Activated naive CD4-positive, alpha-beta T cell treated with anti-CD3 and anti-CD28 coated beads, Interleukin-2, amount 50 U/mL, for 16 hours (primary cell): ENCODE data around the gene ZNF175.

Experiments used
- DNase-seq: peaks from one replicate; pipeline ENCODE4 v3.0.0-alpha.2; 2020

Gene ZNF175

GRCh38 chr19:51570962-51571575, at the start of gene ZNF175:
TSS of gene ZNF175 (plus strand) at chr19:51571283. CDS start at chr19:51573330, 2,047 bp downstream.
- peak; percentile 86 for DNase-seq

DNA sequence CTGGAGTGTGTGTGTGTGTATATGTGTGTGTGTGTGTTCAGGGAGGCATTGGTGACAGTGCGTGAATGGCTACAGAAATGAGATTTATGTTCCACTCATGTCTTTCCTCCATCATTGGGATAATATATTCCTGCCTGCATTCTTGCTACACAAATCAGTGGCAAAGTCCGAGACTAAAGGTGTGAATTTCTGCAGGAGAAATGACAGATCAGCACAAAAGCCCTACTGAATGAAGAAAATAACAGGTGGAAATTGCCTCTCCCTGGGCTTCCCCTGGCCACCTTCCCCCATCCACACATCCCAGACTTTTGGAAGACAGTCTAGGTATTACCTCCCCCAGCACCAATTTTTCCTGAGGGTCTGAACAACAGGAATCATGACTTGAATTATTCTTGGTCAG, 49.7 kb upstream of the ZNF175 start:
- no peak for DNase-seq

DNA sequence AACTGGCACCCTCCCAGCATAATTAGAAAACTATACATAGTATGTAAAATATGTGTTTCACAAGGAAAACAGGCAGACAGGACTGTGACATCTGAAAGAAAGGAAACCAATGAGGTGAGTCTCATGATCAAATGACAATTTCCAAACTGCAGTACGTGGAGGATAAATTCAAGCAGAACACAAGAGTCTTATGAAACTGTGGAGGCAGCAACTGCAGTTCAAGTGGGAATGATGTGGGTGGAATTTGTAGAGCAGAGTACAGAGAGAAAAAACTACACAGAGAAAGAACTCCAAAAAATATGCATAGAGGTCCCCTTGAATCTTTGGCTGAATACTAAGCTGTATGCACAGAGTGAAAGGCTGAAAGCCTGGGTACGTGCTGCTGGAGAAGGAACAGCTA, 49.3 kb upstream of the ZNF175 start:
- DNase-seq: no peak

GRCh38 chr19:51524666-51525264, 46.3 kb upstream of the ZNF175 start:
- DNase-seq: no peak

GRCh38 chr19:51525651-51526050, 45.4 kb upstream of the ZNF175 start:
- no peak for DNase-seq

- DNase-seq: no peak
Measured at GRCh38 chr19:51529301-51529700, 41.8 kb upstream of the ZNF175 start.

DNA sequence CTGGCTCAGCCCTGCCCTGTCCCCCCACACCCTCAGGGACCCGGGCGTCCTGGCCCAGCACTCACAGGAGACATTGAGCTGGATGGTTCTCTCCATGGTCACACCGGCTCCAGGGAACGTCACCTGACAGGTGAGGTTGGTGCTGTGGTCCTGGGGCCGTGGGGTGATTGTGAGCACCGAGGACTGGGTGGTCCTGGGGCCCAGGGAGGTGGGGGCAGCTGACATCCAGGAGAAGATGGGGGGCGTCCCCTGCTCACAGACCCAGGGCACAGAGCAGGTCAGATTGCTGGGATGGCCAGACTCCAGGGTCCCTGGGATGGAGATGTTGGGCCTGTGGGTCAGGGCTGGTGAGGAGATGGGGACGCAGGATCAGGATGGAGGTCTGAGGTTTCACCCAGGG, 40.5 kb upstream of the ZNF175 start:
- no peak for DNase-seq

GRCh38 chr19:51531349-51532315, 39.5 kb upstream of the ZNF175 start, which contains the start of gene SIGLEC6:
TSS of gene SIGLEC6 (minus strand) at chr19:51531670. CDS start at chr19:51531648, 22 bp downstream.
- DNase-seq: no peak

DNA sequence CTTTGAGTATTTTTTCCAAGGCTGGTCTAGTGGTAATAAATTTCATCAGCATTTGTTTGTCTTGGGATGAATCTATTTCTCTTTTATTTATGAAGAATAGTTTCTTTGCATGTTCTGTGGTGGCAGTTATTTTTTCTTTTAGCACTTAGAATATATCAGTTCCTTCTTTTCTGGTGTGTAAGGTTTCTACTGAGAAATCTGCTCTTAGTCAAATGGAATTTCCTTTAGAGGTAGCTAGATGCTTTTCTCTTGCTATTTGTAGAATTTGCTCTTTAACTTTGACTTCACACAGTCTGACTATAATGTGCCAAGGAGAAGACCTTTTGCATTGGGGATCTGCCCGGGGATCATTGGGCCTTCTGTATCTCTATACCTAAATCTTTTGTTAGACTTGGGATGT, 35.5 kb upstream of the ZNF175 start:
- DNase-seq: no peak

- no peak for DNase-seq
Measured at GRCh38 chr19:51539821-51540366, 31.2 kb upstream of the ZNF175 start.

DNA sequence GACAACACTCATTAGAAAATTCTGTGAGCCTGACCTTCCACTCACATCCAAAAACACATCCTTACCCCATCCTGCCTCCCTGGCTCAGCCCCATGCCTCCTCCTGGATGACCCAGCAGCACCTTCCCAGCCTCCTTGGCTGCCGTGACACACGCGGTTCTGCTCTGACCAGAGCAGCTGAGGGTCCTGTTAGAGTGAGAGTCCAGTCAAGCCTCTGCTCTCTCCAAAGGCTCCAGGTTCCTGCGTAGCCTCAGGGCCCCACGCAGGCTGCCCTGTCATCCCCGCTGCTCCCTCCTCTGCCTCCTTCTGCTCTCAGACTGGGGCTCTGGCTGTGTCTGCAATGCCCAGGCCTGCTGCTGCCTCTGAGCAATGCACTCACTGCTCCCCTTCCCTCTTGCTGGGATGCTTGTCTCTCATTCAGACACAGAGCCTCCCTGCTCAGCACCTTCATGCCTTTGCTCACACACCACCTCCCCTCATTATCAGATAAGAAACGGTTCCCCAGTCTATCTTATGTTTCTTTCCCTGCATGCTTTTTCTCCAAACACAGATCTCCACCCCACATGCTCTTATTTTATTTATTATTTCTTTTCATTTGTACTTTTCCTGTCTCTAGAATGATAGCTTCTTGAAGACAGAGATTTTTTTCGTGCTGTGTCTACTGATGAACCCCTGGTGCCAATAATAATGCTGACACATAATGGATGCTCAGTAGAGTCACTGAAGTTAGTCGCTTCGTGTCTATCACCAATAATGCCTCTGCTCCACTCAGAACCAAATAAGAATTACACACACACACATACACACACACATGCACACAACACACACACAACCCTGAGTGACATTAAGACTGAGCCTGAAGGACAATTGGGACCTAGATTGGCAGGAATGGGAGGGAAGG, 29.4 kb upstream of the ZNF175 start:
- no peak for DNase-seq

- no peak for DNase-seq
Measured at GRCh38 chr19:51542699-51543098, 28.4 kb upstream of the ZNF175 start.

- no peak for DNase-seq
Measured at GRCh38 chr19:51544038-51544437, 27.0 kb upstream of the ZNF175 start.

- DNase-seq: no peak
Measured at GRCh38 chr19:51546107-51546649, 24.9 kb upstream of the ZNF175 start.

GRCh38 chr19:51546650-51547396, 24.3 kb upstream of the ZNF175 start:
- no peak for DNase-seq

DNA sequence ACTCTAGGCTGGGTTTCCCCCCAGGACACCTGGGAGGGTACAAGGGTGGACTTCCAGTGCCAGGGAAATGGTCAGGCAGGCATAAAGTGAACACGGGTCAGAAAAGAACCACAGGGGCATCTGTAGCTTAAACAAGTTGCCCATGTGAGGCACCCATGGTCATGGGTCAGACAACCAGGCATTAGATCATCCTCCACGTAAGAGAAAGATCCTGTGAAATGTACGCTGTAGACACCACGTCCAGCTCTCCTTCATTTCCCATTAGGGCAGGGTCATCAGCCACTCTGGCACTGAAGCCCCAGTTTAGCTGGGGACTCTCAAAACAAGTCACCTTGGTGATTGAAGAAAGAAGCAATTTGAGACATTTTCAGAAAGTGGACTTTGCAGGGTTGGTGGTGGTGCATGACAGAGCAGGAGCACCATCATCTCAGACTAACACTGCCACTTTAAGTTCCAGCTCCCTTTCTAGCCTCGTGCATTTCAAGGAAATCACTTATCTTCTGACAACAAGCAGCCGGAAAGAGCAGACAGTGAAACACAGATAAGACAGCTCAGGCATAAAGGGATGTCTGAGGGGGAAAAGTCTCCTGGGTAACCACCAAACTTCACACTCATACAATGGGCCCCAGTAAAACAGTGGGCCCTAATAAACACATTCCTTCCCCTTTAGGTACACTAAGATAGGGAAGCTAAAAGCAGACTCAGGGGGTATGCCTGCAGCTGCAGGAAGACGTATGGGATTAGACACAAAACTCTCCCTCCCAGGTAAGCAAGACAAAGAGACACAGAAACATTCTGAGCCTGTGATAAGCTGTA, 23.5 kb upstream of the ZNF175 start:
- DNase-seq: no peak

GRCh38 chr19:51548213-51548651, 22.9 kb upstream of the ZNF175 start:
- no peak for DNase-seq

DNA sequence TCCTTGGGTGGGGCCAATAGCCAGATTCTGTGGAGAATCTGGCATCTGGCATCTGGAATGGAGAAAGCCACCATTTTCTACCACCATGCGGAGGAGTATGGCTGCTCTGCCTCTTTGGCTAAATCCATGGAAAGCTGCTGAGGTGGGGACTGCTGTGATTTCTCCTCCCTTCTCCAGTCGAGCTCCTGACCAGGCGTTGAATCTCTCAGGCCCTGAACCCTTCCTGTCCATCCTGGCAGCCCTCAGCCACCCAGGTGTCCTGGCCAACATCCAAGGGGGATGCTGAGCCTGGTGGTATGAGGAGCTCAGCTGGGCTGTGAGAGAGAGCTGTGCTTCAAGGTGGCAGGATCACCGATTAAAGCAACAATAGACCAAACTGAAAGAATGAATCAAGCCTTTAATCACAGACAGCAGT, 22.2 kb upstream of the ZNF175 start:
- no peak for DNase-seq

GRCh38 chr19:51549533-51550324, 21.4 kb upstream of the ZNF175 start:
- no peak for DNase-seq
